ENCODE results near the gene DENND1A.

DENND1A gene

GRCh38 chr9:123723135-123723875, 206.6 kb downstream of the DENND1A start:
- no peak for DNase-seq

DNA sequence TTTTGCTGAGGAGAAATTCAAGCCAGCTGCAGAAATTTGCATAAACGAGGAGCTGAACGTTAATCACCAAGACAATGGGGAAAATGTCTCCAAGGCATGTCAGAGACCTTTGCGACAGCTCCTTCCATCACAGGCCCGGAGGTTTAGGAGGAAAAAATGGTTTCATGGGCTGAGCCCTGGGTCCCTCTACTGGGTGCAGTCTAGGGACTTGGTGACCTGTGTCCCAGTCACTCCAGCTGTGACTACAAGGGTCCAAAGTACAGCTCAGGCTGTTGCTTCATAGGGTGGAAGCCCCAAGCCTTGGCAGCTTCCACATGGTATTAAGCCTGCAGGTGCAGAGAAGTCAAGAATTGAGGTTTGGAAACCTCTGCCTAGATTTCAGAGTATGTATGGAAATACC, 207.5 kb downstream of the DENND1A start:
- DNase-seq, result no peak

GRCh38 chr9:123718188-123718587, 211.7 kb downstream of the DENND1A start:
- no peak for DNase-seq

- DNase-seq, result no peak
These were observed 212.2 kb downstream of the DENND1A start for GRCh38 chr9:123717581-123718175.

- no peak for DNase-seq
These were observed 213.5 kb downstream of the DENND1A start for GRCh38 chr9:123716339-123716945.

DNA sequence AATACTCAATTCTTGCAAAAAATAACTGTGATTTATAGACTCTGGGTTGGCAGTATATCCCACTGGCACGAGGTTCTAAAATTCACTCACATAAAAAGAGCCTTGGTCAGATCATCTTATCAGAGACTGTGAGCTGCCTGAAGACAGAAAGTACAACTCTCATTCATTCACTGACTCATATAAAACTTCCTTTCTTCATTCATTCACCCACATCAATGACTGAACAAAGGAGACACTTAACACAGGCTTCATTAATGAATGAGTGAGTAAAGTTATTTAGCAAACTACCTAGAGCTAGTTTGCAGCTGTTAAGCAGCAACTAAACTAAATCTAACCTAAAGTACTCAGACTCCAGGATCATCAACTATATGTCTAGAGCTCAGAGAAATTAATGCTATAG, 214.7 kb downstream of the DENND1A start:
- no peak for DNase-seq

DNA sequence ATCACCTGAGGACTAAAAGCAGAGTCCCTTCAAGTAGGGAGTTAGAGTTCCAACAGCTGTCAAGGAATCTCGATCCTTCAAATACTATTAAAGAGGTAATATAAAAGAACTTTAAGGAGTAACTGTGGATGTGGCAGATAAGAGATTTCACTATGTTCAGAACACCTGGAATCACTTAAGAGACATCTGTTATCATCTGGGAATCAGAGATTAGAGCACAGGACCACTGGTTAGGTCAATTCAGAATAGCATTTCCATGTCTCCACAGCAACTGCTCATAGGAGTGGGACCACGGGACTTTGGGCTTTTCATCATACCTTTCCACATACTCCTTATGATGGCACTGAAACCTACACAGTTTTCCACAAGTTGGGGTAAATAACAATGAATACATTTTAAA, 216.6 kb downstream of the DENND1A start:
- no peak for DNase-seq

GRCh38 chr9:123712399-123712798, 217.5 kb downstream of the DENND1A start:
- no peak for DNase-seq

DNA sequence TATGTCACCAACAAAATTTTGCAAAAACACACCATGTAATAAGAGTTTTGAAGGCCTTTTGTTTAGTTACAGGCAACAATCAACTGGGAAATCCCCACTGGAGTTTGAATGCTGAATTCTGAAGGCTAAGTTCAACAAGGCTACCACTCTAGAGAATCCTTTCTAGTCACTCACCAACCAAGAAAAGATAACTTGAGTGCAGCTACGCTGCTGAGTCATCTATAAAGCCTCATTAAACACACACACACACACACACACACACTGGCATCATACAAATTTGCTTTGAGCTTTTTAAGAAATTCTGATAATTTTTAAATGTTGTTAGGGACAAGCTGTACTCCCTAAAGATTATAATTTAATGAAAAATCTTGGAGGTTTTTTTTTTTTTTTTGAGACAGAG, 219.6 kb downstream of the DENND1A start:
- DNase-seq, result no peak

DNA sequence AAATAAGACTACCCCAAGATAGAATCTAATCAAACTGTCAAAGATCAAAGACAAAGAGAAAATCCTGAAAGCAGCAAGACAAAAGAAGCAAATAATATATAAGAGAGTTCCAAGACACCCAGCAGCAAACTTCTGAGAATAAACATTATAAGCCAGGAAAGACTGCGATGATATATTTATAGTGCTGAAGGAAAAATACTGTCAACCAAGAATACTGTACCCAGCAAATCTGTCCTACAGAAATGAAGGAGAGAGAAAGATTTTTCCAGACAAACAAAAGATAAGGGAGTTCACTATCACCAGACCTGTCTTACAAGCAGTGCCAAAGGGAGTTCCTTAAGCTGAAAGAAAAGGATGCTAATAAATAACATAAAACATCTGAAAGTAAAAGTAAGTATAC, 227.4 kb downstream of the DENND1A start:
- no peak for DNase-seq

GRCh38 chr9:123697686-123698085, 232.2 kb downstream of the DENND1A start:
- DNase-seq, result no peak

DNA sequence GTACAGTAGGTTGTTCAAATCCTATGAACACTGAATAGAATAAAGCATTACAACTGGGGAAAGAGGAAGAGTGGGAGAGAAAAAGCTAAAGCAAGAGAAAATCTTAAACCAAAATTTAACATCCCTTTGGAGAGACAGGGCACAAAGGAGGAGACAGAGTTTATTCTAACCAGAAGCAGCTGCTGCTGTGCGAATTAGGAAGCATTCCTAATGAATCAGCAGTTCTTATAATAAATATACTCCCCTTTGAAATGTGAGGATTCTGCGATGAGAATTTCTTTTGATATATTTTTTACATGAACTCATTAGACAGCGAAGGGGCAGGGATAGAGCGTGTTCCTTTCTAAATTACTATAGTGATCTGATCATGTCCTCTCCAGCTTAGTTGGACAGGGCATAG, 233.4 kb downstream of the DENND1A start:
- DNase-seq, result no peak

- DNase-seq, result no peak
These were observed 234.5 kb downstream of the DENND1A start for GRCh38 chr9:123695386-123695785.

DNA sequence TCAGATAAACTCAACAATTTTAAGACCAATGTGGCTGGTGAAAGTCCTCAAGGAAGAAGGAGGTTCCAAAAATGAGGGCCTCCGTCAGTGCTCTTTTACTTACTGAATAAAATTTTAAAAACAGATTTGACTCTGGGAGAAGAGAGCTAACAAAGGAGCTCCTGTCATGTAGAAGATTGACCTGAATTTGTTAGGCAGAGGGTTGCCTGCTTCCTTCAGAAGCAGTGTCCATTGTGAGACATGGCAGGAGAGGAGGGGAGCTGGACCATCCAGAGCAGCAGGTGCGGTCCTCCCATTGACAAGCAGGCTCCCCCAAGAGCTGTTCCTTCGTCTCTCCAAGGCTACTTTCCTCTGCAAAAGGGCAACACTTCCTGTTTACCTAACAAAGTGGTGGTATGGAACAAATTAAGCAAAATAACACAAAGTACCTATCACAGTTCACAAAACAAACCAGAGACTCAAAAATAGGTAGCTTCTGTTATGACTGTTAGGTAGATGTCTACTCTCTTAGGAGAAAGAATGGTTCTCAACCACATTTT, 238.1 kb downstream of the DENND1A start:
- DNase-seq, result no peak

DNA sequence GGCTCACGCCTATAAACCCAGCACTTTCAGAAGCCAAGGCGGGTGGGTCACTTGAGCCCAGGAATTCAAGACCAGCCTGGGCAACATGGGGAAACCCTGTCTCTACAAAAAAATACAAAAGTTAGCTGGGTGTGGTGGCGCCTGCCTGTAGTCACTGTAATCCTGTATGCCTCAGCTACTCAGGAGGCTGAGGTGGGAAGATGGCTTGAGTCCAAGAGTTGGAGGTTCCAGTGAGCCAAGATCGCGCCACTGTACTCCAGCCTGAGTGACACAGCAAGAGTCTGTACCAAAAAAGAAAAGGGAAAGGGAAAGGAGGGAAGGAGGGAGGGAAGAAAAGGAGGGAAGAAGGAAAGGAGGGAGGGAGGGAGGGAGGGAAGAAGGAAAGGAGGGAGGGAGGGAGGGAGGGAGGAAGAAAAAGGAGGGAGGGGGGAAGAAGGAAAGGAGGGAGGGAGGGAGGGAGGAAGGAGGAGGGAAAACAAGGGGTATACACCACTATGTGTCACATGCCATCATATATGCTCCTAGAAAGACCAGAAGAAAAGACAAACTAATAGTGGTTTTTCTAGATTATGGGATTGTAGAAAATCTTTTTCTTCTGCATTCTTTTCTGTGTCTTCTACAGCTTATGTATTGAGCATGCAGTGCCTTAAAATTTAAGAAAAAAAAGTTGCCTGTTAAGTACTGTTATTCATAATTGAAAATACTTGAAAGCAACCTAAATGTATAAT, 240.1 kb downstream of the DENND1A start:
- no peak for DNase-seq

DNA sequence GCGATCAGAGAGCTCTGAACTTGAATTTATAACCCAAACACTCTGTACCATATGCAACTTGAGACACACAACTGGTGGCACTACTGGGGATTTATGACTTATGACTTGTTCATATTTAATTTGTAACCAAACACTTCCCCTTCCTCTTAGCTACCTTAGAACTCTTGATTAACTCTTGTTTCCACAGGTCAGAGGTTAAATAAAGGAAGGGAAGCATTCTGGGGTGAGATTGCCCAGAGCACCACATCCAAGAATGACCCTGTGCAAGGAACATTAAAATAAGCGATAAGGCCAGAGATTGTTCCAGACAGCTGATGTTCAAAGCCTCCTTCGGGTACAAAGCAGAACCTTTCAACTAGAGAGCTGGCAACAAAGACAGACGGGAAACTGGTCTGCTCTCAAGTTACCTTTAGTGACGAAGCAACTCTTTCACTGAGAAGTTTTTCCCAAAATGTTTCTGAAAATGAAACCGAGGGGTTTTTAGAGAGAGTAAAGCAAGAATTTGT, 242.6 kb downstream of the DENND1A start:
- DNase-seq, result peak in 1 of 2 donors; percentile 17

DNA sequence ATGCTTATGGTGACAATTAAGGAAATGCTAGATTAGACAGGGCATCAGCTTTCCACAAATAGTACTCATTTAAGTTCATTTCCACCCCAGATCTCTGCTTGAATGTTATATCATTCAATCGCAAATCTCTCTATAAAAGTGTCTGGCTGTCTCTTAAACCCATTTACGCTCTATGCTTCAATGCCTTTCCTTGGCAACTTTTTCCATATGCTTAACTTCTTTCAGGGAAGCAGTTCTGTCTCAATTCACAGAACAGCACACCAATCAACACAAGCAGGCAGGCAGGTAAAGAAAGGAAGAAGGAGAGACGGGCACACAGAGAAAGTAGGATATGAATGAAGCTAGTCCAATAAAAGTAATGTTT, 243.1 kb downstream of the DENND1A start:
- DNase-seq, result no peak

DNA sequence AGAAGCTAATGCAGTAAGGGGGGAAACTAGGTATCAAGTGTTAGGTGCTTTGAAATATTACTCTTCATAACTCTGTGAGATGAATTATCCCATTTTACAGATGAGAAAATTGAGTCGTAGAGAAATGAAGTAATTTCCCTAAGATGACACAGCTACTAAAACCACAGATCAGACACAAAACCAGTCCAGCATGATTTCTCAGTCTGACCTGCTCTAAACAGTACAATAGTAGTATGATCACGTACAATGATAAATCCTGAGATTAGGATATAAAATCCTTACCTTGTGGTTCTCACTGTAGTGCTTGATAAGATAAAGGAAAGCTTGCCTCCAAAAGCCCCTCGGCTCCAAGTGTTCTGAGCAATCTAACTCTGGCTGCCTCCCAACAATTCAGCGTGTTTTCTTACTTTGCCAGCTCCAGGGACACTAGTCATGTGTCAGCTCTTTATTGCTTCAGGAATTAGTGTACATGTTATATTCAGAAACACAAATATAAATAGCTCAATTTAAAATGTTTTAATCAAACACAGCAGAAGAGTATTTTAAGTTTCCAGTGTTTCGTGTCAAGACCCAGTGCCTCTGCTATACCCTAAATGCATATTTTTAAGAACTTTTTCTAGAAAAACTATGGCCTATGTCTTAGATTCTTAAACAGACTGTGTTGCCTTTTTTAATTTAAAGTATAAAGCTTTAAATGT, 243.6 kb downstream of the DENND1A start:
- DNase-seq, result no peak

GRCh38 chr9:123685489-123686083, 244.3 kb downstream of the DENND1A start:
- no peak for DNase-seq

DNA sequence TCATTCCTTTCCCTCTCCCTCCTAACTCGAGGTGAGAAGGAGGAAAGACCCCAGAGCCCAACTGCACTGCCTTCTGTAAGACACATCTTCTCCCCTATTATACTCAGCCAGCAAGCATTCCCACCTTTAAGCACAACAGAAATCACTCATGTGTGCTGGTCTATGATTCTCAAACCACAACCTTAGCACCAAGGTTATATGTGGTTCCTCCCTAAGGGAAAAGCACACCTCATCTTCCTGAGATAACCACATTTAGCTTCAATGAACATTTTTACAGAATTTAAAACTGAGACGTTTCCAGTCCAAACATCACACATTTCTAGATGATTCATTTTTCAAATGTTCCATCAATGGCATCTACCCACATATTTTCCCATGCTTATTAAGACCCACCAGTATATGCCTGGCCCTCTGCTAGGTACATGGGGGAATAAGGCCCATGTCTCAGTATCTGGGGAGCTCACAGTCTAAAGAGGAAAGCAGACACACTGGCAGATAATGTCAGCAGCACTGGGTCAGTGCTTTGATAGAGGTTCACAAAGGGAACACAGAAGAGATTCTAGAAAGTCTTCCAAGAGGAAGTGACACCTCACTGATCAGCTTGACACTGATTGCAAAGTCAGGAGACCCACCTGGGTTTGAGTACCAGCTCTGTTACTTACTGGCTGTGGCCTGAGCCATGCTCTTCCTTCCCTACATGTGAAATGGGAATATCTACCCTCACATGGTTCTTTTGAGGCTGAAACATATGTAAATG, 245.4 kb downstream of the DENND1A start:
- no peak for DNase-seq

- DNase-seq, result no peak
These were observed 247.2 kb downstream of the DENND1A start for GRCh38 chr9:123682746-123683145.

Measured in inflammatory macrophage (primary cell).